ENCODE measurements around the gene RUFY3. TPM values are rescaled to one million over a fixed set of nuclear protein-coding genes. Genes with fewer than 3 reads are reported as not detected.

The RUFY3 gene
- polyA plus RNA-seq, 1 donor: 70.1 TPM

Other genes starting within 250 kb of the RUFY3 start
- gene MUC7, start 249.8 kb upstream of the RUFY3 start, polyA plus RNA-seq: not detected
- gene AMTN, start 203.4 kb upstream of the RUFY3 start, polyA plus RNA-seq: not detected
- gene AMBN, start 129.7 kb upstream of the RUFY3 start, polyA plus RNA-seq: not detected
- 1.4 TPM for gene ENAM, start 93.2 kb upstream of the RUFY3 start, polyA plus RNA-seq
- gene JCHAIN, start 55.5 kb upstream of the RUFY3 start, polyA plus RNA-seq: 1.5 TPM
- gene UTP3, start 33.4 kb upstream of the RUFY3 start, polyA plus RNA-seq: 34.4 TPM
- 69.7 TPM for gene GRSF1, start 117.9 kb downstream of the RUFY3 start, polyA plus RNA-seq
- 22.1 TPM for gene MOB1B, start 180.4 kb downstream of the RUFY3 start, polyA plus RNA-seq

Data from large intestine (tissue), 1 donor.